ENCODE measurements around the gene PRKCA.
"Not testable (repeated sequence)": the region's sequence is repeated elsewhere in the genome, so short reads cannot be mapped to it uniquely, and the experiment has no call there.

Gene PRKCA

DNA sequence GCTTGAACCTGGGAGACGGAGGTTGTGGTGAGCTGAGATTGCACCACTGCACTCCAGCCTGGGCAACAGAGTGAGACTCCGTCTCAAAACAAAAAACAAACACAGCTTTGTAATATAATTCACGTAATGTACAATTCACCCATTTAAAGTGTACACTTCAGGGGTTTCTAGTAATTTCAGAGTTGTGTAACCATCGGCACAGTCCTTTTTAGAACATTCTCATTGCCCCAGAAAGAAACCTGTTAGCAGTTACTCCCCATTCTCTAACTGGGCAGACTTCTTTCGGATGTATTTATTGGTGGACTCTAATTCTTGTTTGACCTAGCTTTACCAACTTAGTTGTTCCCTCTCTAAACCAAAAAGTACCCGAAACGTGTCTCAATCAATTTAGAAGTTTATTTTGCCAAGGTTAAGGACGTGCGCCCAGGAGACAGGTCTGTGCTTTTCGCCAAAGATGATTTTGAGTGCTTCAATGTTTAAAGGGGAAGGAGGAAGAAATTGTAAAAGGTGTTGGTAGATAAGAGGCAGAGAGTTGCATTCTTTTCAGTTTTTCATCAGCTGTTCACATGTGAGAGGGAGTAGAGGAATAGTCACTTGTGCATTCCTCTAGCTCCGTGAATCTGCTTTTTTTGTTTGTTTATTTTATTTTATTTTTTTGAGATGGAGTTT is 175.3 kb downstream of the PRKCA start:
- DNase-seq (ENCODE audit: low read depth), result no peak
- TF ChIP-seq, protein P1, sequence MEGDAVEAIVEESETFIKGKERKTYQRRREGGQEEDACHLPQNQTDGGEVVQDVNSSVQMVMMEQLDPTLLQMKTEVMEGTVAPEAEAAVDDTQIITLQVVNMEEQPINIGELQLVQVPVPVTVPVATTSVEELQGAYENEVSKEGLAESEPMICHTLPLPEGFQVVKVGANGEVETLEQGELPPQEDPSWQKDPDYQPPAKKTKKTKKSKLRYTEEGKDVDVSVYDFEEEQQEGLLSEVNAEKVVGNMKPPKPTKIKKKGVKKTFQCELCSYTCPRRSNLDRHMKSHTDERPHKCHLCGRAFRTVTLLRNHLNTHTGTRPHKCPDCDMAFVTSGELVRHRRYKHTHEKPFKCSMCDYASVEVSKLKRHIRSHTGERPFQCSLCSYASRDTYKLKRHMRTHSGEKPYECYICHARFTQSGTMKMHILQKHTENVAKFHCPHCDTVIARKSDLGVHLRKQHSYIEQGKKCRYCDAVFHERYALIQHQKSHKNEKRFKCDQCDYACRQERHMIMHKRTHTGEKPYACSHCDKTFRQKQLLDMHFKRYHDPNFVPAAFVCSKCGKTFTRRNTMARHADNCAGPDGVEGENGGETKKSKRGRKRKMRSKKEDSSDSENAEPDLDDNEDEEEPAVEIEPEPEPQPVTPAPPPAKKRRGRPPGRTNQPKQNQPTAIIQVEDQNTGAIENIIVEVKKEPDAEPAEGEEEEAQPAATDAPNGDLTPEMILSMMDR (conservative IDR thresholded peaks at IDR 0.05; ENCODE audit: control insufficient read depth, insufficient read depth, low read depth, low read length), result no peak

DNA sequence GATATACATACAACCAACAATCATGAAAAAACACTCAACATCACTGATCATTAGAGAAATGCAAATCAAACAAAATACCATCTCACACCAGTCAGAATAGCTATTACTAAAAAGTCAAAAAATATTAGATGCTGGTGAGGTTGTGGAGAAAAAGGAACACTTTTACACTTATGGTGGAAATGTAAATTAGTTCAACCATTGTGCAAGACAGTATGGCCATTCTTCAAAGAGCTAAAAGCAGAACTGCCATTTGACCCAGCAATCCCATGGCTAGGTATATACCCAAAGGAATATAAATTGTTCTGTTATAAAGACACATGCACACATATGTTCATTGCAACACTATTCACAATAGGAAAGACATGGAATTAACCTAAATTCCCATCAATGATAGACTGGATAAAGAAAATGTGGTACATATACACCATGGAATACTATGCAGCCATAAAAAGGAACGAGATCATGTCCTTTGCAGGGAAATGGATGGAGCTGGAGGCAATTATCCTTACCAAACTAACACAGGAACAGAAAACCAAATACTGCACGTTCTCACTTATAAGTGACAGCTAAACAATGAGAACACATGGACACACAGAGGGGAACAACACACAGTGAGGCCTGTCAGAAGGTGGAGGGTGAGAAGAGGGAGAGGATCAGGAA is 176.9 kb downstream of the PRKCA start:
- DNase-seq (ENCODE audit: low read depth); H3K4me3 ChIP-seq (ENCODE audit: control insufficient read depth, low read depth, low read length): not testable (repeated sequence)

More for the DNA sequence above, 175.3 kb downstream of the PRKCA start:
- no peak overlapping the region for H3K4me3 ChIP-seq (ENCODE audit: control insufficient read depth, low read depth, low read length)

DNA sequence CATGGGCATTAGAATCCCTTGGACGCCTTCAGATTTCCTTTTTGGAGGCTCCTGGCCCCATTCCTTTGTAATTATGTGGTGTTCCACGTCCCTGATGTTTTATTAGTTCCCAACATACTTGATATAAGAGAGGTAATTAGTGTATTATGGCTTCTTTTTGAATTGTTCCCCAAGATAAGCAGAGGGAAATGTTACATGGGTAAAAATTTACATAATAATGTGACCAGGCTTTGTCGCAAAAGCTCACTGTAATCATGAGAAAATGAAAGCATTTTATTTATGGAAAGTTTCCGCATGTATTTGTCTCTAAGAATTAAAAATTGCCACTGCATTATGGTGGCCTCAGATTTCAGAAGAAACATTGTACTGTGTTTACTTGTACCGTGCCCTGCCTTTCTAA is 177.8 kb downstream of the PRKCA start:
- DNase-seq (ENCODE audit: low read depth), result no peak
- TF ChIP-seq, protein P1 (conservative IDR thresholded peaks at IDR 0.05; ENCODE audit: control insufficient read depth, insufficient read depth, low read depth, low read length), result no peak
- no peak overlapping the region for H3K4me3 ChIP-seq (ENCODE audit: control insufficient read depth, low read depth, low read length)

DNA sequence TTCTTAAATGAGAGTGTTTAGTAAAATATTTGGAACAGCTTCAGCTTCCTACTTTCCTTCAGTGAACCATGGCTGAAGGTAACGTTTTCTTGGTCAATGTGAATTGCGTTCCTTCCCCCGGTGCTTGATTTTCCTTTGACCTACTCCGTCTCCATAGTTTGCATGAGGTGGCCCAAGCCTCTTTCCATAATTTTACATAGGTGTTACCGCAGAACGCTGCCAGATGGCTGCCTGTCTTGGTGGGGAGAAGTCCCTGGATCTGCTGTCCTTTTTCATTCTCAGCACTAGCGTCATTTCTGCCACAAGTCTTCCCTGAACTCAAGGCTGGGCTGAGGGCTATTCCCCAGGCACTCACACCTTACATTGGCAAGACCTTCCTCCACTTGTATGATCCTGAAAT is 178.4 kb downstream of the PRKCA start:
- TF ChIP-seq, protein P1 (conservative IDR thresholded peaks at IDR 0.05; ENCODE audit: control insufficient read depth, insufficient read depth, low read depth, low read length), result no peak
- no peak overlapping the region for H3K4me3 ChIP-seq (ENCODE audit: control insufficient read depth, low read depth, low read length)
- no peak for DNase-seq (ENCODE audit: low read depth)

DNA sequence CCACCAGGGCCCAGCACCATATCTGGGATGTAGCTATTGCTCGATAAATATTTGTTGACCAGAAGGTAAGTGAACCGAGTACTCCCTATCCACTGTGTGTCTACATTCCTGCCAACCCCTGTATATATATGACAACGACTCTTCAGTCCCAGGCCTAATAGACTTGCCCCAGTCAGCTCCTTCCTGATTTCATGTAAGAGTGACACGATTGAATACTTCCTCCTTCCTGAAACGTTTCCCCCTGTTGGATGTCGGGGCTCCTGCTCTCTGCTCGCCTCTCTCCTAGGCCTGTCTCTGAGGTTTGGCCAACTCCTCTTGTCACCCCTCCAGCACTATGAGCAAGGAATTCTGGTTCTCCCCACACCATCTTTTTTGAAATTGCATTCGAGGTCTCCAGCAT is 178.9 kb downstream of the PRKCA start:
- TF ChIP-seq, protein P1 (conservative IDR thresholded peaks at IDR 0.05; ENCODE audit: control insufficient read depth, insufficient read depth, low read depth, low read length), result no peak
- DNase-seq (ENCODE audit: low read depth), result no peak
- no peak overlapping the region for H3K4me3 ChIP-seq (ENCODE audit: control insufficient read depth, low read depth, low read length)

DNA sequence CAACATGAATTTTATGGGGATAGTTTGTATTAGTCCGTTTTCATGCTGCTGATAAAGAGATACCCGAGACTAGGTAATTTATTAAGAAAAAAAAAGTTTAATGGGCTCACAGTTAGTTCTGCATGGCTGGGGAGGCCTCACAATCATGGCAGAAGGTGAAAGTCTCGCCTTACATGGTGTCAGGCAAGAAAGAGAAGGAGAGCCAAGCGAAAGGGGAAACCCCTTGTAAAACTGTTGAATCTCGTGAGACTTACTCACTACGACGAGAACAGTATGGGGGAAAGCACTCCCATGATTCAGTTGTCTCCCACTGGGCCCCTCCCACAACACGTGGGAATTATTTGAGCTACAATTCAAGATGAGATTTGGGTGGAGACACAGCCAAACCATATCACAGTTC is 181.5 kb downstream of the PRKCA start:
- TF ChIP-seq, protein P1 (conservative IDR thresholded peaks at IDR 0.05; ENCODE audit: control insufficient read depth, insufficient read depth, low read depth, low read length), result no peak
- DNase-seq (ENCODE audit: low read depth), result no peak
- H3K4me3 ChIP-seq (ENCODE audit: control insufficient read depth, low read depth, low read length), result no peak overlapping the region

DNA sequence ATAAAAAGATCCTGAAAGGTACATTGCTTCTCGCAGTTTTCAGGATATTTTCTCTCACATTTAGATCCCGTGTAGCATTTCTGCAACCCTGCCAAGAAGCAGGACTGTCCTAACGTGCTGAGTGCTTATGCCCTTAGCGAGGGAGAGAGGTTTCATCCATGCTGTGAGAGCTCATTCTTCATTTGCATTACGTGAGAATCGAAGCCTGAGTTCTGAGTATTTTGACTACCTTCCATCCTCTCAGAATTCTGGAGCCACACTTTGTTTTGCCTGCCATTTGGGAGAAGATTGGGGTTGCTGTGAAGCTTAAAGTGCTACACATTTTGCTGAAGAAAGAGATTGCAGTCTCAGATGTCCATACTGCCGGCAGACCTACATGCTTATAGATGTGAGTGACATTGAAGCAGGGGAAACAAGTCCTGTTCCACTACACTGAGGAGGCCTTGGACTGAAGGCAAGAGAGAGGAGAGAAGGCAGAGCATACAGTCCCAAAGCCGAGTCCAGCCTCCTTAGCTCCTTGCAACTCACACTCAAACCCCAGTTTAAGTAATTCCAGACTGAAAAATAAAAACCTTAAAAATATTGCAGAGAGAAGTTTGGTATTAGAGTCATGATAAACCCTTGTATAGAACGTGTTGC is 183.0 kb downstream of the PRKCA start:
- TF ChIP-seq, protein P1 (conservative IDR thresholded peaks at IDR 0.05; ENCODE audit: control insufficient read depth, insufficient read depth, low read depth, low read length), result no peak
- no peak for DNase-seq (ENCODE audit: low read depth)
- H3K4me3 ChIP-seq (ENCODE audit: control insufficient read depth, low read depth, low read length), result no peak overlapping the region
